Vagina (tissue), 2 donors: Measurements from ENCODE around the gene ERC2.

Source experiments
- CTCF ChIP-seq, 3 experiments: fragments of 450-650 bp in 2 of 3; fragments of 200-600 bp in 1 of 3; sonication (generic) in 1 of 3; IDR thresholded peaks; one replicate each; pipeline ENCODE4 v1.5.1; 2017 to 2019; ENCODE audit warnings: antibody characterized with exemption in 3 of 3, mild to moderate bottlenecking in 2 of 3, moderate library complexity in 2 of 3
- POLR2A ChIP-seq, 2 donors: fragments of 450-650 bp; IDR thresholded peaks; one replicate each; pipeline ENCODE4 v1.6.1; 2017; ENCODE audit warnings: antibody characterized with exemption in 2 of 2, mild to moderate bottlenecking in 2 of 2, moderate library complexity in 2 of 2

GRCh38 chr3:56411166-56411565, 57.1 kb downstream of the ERC2 start:
- TF ChIP-seq CTCF (IDR thresholded peaks at IDR 0.05), result no peak
- no peak for TF ChIP-seq POLR2A (IDR thresholded peaks at IDR 0.05)
